Spinal cord (tissue), 10 donors: ENCODE results near the gene KCTD21. TPM values are rescaled to one million over a fixed set of nuclear protein-coding genes. Genes with fewer than 3 reads are reported as not detected.

Experiments used
- DNase-seq, 6 donors: peaks; one replicate each; pipeline versions ENCODE4 v3.0.0 to v3.0.0-alpha.2; 2013 to 2015; ENCODE audit warnings: low spot score in 6 of 6, low read depth in 4 of 6
- H3K27ac ChIP-seq: one replicate; pipeline ENCODE4 v1.5.1; 2013; ENCODE audit warnings: low read depth, low read length, control low read depth
- H3K27me3 ChIP-seq: one replicate; pipeline ENCODE4 v1.6.1; 2013; ENCODE audit warnings: low read length; ENCODE audit not compliant: control insufficient read depth, insufficient read depth
- H3K36me3 ChIP-seq: one replicate; pipeline ENCODE4 v1.6.1; 2013; ENCODE audit warnings: low read length; ENCODE audit not compliant: control insufficient read depth, insufficient read depth
- H3K4me1 ChIP-seq: one replicate; pipeline ENCODE4 v1.6.1; 2013; ENCODE audit warnings: low read length; ENCODE audit not compliant: control insufficient read depth, insufficient read depth
- H3K4me3 ChIP-seq: one replicate; pipeline ENCODE4 v1.5.1; 2013; ENCODE audit warnings: low read depth, low read length, control low read depth
- H3K9me3 ChIP-seq: one replicate; pipeline ENCODE4 v1.6.1; 2013; ENCODE audit warnings: low read length; ENCODE audit not compliant: control insufficient read depth, insufficient read depth
- WGBS: methylation state at CpG from one replicate; pipeline ENCODE4 v1.1.5; 2013; ENCODE audit warnings: missing lambda C conversion rate; ENCODE audit not compliant: insufficient coverage; 5-methylcytosine and 5-hydroxymethylcytosine counted together
- polyA plus RNA-seq, 2 donors: library from polyadenylated mRNA; unstranded; fragments of 120-200 nt; gene quantifications; one replicate each; pipeline ENCODE4 v1.2.1, GENCODE V29; 2013; ENCODE audit not compliant: insufficient read length in 2 of 2
- total RNA-seq, 2 donors: library from RNA; depleted of rRNA in 1 of 2; stranded (reverse); fragments of 120-200 nt in 1 of 2; fragments of >200 nt in 1 of 2; gene quantifications; one replicate each; pipeline versions ENCODE4 v1.2.3 to v1.2.4, GENCODE V29; 2013 to 2014
- donor health status: healthy.

KCTD21 gene
- total and polyA plus RNA-seq, 4 donors, result 7.6 to 17.6 (median 14.6) TPM

- 85% methylated on average over 10 of the region's 11 CpGs for WGBS
Measured at GRCh38 chr11:78212586-78213371, 24.4 kb upstream of the KCTD21 start.

DNA sequence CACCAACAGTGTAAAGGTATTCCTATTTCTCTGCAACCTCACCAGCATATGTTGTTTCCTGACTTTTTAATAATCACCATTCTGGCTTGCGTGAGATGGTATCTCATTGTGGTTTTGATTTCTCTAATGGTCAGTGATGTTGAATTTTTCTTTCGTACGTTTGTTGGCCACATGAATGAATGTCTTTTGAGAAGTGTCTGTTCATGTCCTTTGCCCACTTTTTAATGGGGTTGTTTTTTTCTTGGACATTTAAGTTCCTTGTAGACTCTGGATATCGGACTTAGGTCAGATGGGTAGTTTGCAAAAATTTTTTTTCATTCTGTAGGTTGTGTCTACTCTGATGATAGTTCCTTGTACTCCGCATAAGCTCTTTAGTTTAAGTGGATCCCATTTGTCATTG, 23.1 kb upstream of the KCTD21 start:
- Histone ChIP-seq H3K27me3 (no peaks in the 10 kb centered on the region), H3K9me3 (no peaks in the 10 kb centered on the region), H3K4me1 (peaks cover 10% of the 10 kb centered on the region), H3K4me3 (no peak overlapping the region), H3K27ac (no peak overlapping the region), H3K36me3 (peaks cover 76% of the 10 kb centered on the region)
- 95% methylated on average over 2 of the region's 5 CpGs for WGBS
- no peak for DNase-seq

More at GRCh38 chr11:78212586-78213371, 24.4 kb upstream of the KCTD21 start:
- H3K27ac ChIP-seq, result no peak overlapping the region
- H3K27me3 ChIP-seq, result no peaks in the 10 kb centered on the region
- peak in 1 of 6 donors; percentile 42 for DNase-seq
- no peaks in the 10 kb centered on the region for H3K9me3 ChIP-seq
- no peak overlapping the region for H3K4me3 ChIP-seq
- peaks cover 10% of the 10 kb centered on the region for H3K4me1 ChIP-seq
- H3K36me3 ChIP-seq, result peaks cover 72% of the 10 kb centered on the region

DNA sequence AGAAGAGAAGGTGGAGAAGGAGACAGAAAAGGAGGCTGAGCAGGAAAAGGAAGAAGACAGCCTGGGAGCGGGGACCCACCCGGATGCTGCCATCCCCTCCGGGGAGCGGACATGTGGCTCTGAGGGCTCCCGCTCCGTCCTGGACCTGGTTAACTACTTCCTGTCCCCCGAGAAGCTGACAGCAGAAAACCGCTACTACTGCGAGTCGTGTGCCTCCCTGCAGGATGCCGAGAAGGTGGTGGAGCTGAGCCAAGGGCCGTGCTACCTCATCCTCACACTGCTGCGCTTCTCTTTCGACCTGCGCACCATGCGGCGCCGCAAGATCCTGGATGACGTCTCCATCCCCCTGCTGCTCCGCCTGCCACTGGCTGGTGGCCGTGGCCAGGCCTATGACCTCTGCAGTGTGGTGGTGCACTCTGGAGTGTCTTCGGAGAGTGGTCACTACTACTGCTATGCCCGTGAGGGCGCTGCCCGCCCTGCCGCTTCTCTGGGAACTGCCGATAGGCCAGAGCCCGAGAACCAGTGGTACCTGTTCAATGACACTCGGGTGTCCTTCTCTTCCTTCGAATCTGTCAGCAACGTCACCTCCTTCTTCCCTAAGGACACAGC, 21.7 kb upstream of the KCTD21 start:
- Histone ChIP-seq H3K36me3 (peaks cover 71% of the 10 kb centered on the region), H3K9me3 (no peaks in the 10 kb centered on the region), H3K4me3 (no peak overlapping the region), H3K4me1 (peaks cover 10% of the 10 kb centered on the region), H3K27ac (no peak overlapping the region), H3K27me3 (no peaks in the 10 kb centered on the region)
- no peak for DNase-seq
- WGBS, result 91% methylated on average over 30 of the region's 31 CpGs

- Histone ChIP-seq H3K4me3 (no peak overlapping the region), H3K27ac (no peak overlapping the region), H3K9me3 (no peaks in the 10 kb centered on the region), H3K36me3 (peaks cover 68% of the 10 kb centered on the region), H3K27me3 (no peaks in the 10 kb centered on the region), H3K4me1 (peaks cover 10% of the 10 kb centered on the region)
- 93% methylated on average over 16 of the region's 18 CpGs for WGBS
- DNase-seq, result no peak
Measured at GRCh38 chr11:78209478-78209877, 21.1 kb upstream of the KCTD21 start.

DNA sequence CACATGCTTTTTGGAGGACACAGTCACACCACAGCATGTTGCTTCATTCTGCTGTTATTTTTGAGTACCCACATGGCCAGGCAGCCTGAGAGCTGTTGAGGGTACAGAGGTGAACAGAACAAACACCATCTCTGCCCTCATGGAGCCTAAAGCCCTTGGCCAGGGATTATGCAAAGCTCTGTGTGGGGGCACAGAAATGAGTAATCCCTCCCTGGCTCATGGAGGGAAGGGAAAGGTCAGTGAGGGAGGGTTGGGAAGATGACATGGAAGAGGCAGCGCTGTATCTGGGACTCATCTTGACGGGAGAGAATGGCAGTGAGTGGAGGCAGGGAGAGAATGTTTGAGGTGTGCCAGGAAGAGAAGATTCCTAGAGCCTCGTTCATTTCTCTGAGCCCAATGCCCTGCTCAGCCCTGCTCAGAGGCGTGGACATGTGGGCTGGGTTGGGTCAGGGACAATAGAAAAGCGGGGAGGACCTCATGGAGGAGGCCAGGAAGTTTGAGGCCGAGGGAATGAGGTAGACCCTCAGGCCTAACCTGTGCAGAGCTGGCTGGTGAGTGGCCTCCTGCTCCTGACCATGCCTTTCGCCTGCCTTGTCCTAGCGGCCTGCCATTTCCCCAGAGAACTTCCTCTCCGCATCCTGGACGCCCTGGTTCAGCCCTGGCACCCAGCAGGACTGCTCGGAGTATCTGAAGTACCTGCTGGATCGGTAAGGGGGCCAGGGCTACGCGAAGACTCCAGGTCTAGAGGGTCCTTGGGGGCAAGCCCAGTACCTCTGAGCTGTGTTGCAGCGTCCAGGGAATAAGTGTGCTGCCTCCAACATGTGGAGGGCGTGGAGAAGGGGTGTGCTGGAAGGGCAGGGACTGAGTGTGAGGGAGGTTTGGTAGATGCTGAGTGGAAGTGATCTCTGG, 20.1 kb upstream of the KCTD21 start:
- Histone ChIP-seq H3K4me3 (no peak overlapping the region), H3K36me3 (peaks cover 58% of the 10 kb centered on the region), H3K27me3 (no peaks in the 10 kb centered on the region), H3K9me3 (no peaks in the 10 kb centered on the region), H3K4me1 (peaks cover 7% of the 10 kb centered on the region), H3K27ac (no peak overlapping the region)
- no peak for DNase-seq
- WGBS, result 89% methylated on average over 16 of the region's 16 CpGs

DNA sequence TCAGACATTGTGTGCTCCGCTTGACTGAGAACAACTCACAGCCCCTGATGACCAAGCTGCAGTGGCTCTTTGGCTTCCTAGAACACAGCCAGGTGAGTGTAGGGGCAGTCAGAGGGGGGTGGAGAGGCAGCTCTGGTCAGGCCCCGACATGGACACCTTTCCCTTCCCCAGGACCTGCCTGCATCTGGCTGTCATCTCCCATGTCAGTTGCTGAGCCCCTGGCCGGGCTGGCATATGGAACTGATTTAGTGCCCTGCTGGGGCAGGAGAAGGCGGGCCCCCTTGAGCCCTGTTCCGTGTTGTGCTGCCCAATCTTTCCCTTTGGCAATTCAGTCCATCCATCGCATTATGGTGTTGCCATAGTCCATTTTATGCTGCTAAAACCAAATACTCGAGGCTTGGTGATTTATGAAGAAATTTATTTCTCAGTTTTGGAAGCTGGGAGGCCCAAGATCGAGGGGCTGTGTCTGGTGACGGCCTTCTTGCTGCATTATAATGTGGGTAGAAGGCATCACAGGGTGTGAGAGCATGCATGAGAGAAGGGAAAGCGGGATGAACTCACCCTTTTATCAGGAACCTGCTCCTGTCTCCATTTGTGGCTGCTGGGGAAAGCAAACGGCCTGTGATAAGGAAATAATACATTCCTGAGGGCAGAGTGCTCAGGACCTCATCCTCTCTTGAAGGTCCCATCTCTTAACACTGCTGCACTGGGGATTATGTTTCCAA, 19.3 kb upstream of the KCTD21 start:
- 73% methylated on average over 9 of the region's 11 CpGs for WGBS
- DNase-seq, result no peak
- H3K4me3 ChIP-seq, result no peak overlapping the region
- no peak overlapping the region for H3K27ac ChIP-seq
- H3K27me3 ChIP-seq, result no peaks in the 10 kb centered on the region
- H3K36me3 ChIP-seq, result peaks cover 53% of the 10 kb centered on the region
- no peaks in the 10 kb centered on the region for H3K9me3 ChIP-seq
- peaks cover 1% of the 10 kb centered on the region for H3K4me1 ChIP-seq

DNA sequence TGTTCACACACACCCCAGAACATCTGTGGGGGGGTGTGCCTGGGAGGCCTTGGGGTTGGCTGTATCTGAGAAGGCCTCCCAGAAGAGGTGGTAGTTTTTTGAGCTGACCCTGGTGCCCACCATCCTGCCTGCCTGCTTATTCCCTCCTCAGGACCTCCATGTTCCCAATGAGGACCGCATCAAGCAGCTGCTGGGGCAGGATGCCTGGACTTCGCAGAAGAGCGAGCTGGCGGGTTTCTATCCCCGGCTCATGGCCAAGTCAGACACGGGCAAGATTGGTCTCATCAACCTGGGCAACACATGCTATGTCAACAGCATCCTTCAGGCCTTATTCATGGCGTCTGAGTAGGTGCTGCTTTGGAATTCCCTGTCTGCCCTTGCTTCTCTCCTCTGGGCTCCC, 17.3 kb upstream of the KCTD21 start:
- H3K27ac ChIP-seq, result no peak overlapping the region
- no peaks in the 10 kb centered on the region for H3K27me3 ChIP-seq
- H3K4me1 ChIP-seq, result no peaks in the 10 kb centered on the region
- H3K9me3 ChIP-seq, result no peaks in the 10 kb centered on the region
- 91% methylated on average over 4 of the region's 7 CpGs for WGBS
- H3K36me3 ChIP-seq, result peaks cover 54% of the 10 kb centered on the region
- DNase-seq, result no peak
- no peak overlapping the region for H3K4me3 ChIP-seq

GRCh38 chr11:78205256-78205655, 16.8 kb upstream of the KCTD21 start:
- Histone ChIP-seq H3K27me3 (no peaks in the 10 kb centered on the region), H3K27ac (no peak overlapping the region), H3K4me1 (no peaks in the 10 kb centered on the region), H3K36me3 (peaks cover 54% of the 10 kb centered on the region), H3K9me3 (no peaks in the 10 kb centered on the region), H3K4me3 (no peak overlapping the region)
- WGBS, result 94% methylated on average over 3 of the region's 4 CpGs
- DNase-seq, result no peak

DNA sequence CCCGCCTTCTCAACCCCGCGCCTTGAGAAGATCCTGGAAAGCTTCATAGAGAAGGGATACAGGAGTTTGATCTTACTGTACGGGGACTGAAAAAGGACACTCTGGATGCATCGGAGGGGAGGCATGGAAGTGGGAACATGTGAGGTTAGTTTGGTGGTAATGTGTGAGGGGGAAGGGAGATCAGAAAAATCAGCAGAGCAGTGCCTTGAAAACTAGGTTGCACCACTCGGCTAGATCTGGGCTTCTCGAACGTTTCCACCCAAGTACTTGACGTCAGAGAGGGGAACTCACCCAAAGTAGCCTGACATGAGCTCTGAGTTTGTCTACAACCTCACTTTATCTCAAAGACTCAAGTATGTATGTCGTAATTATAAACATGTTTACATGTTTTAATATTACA, 14.8 kb upstream of the KCTD21 start:
- no peaks in the 10 kb centered on the region for H3K9me3 ChIP-seq
- H3K27me3 ChIP-seq, result no peaks in the 10 kb centered on the region
- peaks cover 51% of the 10 kb centered on the region for H3K36me3 ChIP-seq
- H3K4me1 ChIP-seq, result no peaks in the 10 kb centered on the region
- H3K27ac ChIP-seq, result no peak overlapping the region
- no peak for DNase-seq
- no peak overlapping the region for H3K4me3 ChIP-seq
- 96% methylated on average over 9 of the region's 10 CpGs for WGBS
